Right lobe of liver (tissue), 6 donors: ENCODE data around the gene TFRC. TPM values are rescaled to one million over a fixed set of nuclear protein-coding genes. Genes with fewer than 3 reads are reported as not detected.

Experiments
- ATAC-seq, 4 donors: fragments of 200-7000 bp; cut with Tn5 transposase; one replicate each; pipeline ENCODE4 v1.9.1; 2020; ENCODE audit warnings: mild to moderate bottlenecking in 4 of 4, moderate library complexity in 4 of 4
- DNase-seq, 3 donors: peaks; one replicate each; pipeline ENCODE4 v3.0.0-alpha.2; 2020
- H3K27ac ChIP-seq, 3 donors: fragments of 200-600 bp; one replicate each; pipeline ENCODE4 v1.8.0; 2022
- H3K27me3 ChIP-seq, 2 donors: fragments of 200-600 bp; one replicate each; pipeline ENCODE4 v1.8.0; 2022
- H3K36me3 ChIP-seq, 4 donors: fragments of 200-600 bp; sonication (generic) in 1 of 4; one replicate each; pipeline versions ENCODE4 v1.5.1 to v1.8.0; 2017 to 2022; ENCODE audit warnings: control low read depth in 1 of 4
- H3K4me1 ChIP-seq, 4 donors: fragments of 200-600 bp; sonication (generic) in 1 of 4; one replicate each; pipeline versions ENCODE4 v1.5.1 to v1.8.0; 2017 to 2022; ENCODE audit warnings: control low read depth in 1 of 4
- H3K4me3 ChIP-seq, 3 donors: fragments of 200-600 bp; one replicate each; pipeline ENCODE4 v1.8.0; 2022
- H3K9me3 ChIP-seq, 4 donors: fragments of 200-600 bp; sonication (generic) in 1 of 4; one replicate each; pipeline versions ENCODE4 v1.5.1 to v1.8.0; 2017 to 2022; ENCODE audit warnings: control low read depth in 1 of 4
- CTCF ChIP-seq, 4 donors: fragments of 200-600 bp in 3 of 4; fragments of 450-650 bp in 1 of 4; IDR thresholded peaks; one replicate each; pipeline versions ENCODE4 v1.5.1 to v1.8.0; 2016 to 2022; ENCODE audit warnings: antibody characterized with exemption in 4 of 4, mild to moderate bottlenecking in 2 of 4
- POLR2A ChIP-seq: fragments of 450-650 bp; IDR thresholded peaks from one replicate; pipeline ENCODE4 v1.6.1; 2017; ENCODE audit warnings: antibody characterized with exemption, mild to moderate bottlenecking
- WGBS: methylation state at CpG from one replicate; pipeline ENCODE4 v1.1.6; 2018; ENCODE audit warnings: low coverage, low lambda C conversion rate; ENCODE audit not compliant: insufficient coverage; ENCODE audit errors: missing lambda C conversion rate; 5-methylcytosine and 5-hydroxymethylcytosine counted together
- intact Hi-C, 2 donors: fragments of 100-400 bp; cut with DNase I; formaldehyde crosslinking; loops; one replicate each; pipeline versions ENCODE4 v1.11.2 to v1.14.1; 2022
- total RNA-seq, 6 experiments: library from RNA; depleted of rRNA in 2 of 6; stranded (reverse); fragments of >200 nt in 2 of 6; fragmentation: NEBNext Ultra II Directional in 3 of 6; extraction: Animal tissue kit (Norgen Biotek cat#: 25700) in 3 of 6; gene quantifications; one replicate each; pipeline versions ENCODE4 v1.1.0 to v1.2.4, GENCODE V29; 2016 to 2023
- donor health status: DM: no; HTN: yes; CAD: no.
- donor health status: DM: no; HTN: no; CAD: no.
- donor health status: DM: no; HTN: no; CAD: no.
- donor health status: DM: no; HTN: yes; CAD: no.
- donor health status: DM: no; HTN: yes; CAD: no.

Gene TFRC
- total RNA-seq, 6 experiments from 2014 or later, result 20.5 to 132 (median 70.7) TPM

GRCh38 chr3:196016059-196016458, 65.8 kb downstream of the TFRC start:
- no peak for DNase-seq
- ATAC-seq, result no peak
- Histone ChIP-seq H3K27ac (no peak overlapping the region), H3K9me3 (no peaks in the 10 kb centered on the region), H3K4me3 (no peak overlapping the region), H3K4me1 (no peaks in the 10 kb centered on the region), H3K36me3 (no peaks in the 10 kb centered on the region), H3K27me3 (no peaks in the 10 kb centered on the region)
- whole genome bisulfite sequencing, result 95% methylated on average over 1 of the region's 1 CpG
- TF ChIP-seq CTCF (IDR thresholded peaks at IDR 0.05), result no peak
- TF ChIP-seq POLR2A, result no peak
- intact Hi-C loops, result no loop called here

- TF ChIP-seq CTCF (IDR thresholded peaks at IDR 0.05) (no peak), POLR2A (no peak)
- ATAC-seq, result no peak
- intact Hi-C loops, result no loop called here
Measured at GRCh38 chr3:196013587-196014487, 68.1 kb downstream of the TFRC start.

GRCh38 chr3:196012941-196013476, 68.9 kb downstream of the TFRC start:
- H3K4me3 ChIP-seq, result no peak overlapping the region
- no peaks in the 10 kb centered on the region for H3K4me1 ChIP-seq
- intact Hi-C loops, result no loop called here
- H3K27ac ChIP-seq, result no peak overlapping the region
- H3K36me3 ChIP-seq, result no peaks in the 10 kb centered on the region
- no peak for TF ChIP-seq POLR2A
- no peak for TF ChIP-seq CTCF (IDR thresholded peaks at IDR 0.05)
- ATAC-seq (no peak), DNase-seq (no peak)
- 78% methylated on average over 11 of the region's 15 CpGs for WGBS
- no peaks in the 10 kb centered on the region for H3K27me3 ChIP-seq
- H3K9me3 ChIP-seq, result no peaks in the 10 kb centered on the region

More at GRCh38 chr3:196013587-196014487, 68.1 kb downstream of the TFRC start:
- H3K4me3 ChIP-seq, result no peak overlapping the region
- H3K4me1 ChIP-seq, result no peaks in the 10 kb centered on the region
- WGBS, result 80% methylated on average over 6 of the region's 15 CpGs
- no peaks in the 10 kb centered on the region for H3K36me3 ChIP-seq
- no peak for DNase-seq
- no peaks in the 10 kb centered on the region for H3K27me3 ChIP-seq
- H3K27ac ChIP-seq, result no peak overlapping the region
- no peaks in the 10 kb centered on the region for H3K9me3 ChIP-seq

GRCh38 chr3:196012481-196012880, 69.4 kb downstream of the TFRC start:
- 63% methylated on average over 4 of the region's 4 CpGs for WGBS
- no peaks in the 10 kb centered on the region for H3K36me3 ChIP-seq
- no peak for DNase-seq
- ATAC-seq, result no peak
- no peaks in the 10 kb centered on the region for H3K27me3 ChIP-seq
- H3K4me1 ChIP-seq, result no peaks in the 10 kb centered on the region
- intact Hi-C loops, result no loop called here
- H3K27ac ChIP-seq, result no peak overlapping the region
- TF ChIP-seq POLR2A (no peak), CTCF (IDR thresholded peaks at IDR 0.05) (no peak)
- H3K4me3 ChIP-seq, result no peak overlapping the region
- H3K9me3 ChIP-seq, result no peaks in the 10 kb centered on the region
